ENCODE results near the gene DNAH6.

DNA sequence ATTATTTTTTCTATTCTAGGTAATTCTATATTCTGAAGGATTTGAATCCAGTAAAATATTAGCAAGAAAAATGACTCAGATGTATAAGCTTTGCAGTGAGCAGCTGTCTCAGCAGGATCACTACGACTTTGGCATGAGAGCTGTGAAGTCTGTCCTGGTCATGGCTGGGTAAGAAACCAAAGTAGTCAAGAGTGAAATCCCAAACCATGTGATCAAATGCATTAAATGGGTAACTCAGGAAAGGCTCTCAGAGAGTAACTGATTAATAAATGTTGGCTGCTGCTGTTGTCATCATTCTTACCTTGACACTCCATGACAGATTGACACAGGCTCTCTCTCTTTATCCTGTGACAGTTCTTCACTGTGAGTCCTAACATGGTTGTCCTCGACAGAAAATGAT is 124.1 kb downstream of the DNAH6 start:
- TF ChIP-seq, protein P1, sequence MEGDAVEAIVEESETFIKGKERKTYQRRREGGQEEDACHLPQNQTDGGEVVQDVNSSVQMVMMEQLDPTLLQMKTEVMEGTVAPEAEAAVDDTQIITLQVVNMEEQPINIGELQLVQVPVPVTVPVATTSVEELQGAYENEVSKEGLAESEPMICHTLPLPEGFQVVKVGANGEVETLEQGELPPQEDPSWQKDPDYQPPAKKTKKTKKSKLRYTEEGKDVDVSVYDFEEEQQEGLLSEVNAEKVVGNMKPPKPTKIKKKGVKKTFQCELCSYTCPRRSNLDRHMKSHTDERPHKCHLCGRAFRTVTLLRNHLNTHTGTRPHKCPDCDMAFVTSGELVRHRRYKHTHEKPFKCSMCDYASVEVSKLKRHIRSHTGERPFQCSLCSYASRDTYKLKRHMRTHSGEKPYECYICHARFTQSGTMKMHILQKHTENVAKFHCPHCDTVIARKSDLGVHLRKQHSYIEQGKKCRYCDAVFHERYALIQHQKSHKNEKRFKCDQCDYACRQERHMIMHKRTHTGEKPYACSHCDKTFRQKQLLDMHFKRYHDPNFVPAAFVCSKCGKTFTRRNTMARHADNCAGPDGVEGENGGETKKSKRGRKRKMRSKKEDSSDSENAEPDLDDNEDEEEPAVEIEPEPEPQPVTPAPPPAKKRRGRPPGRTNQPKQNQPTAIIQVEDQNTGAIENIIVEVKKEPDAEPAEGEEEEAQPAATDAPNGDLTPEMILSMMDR (conservative IDR thresholded peaks at IDR 0.05; ENCODE audit: low read depth, low read length), result no peak
- TF ChIP-seq EZH2 (IDR thresholded peaks at IDR 0.05; ENCODE audit: borderline replicate concordance, low read depth, low read length, poor library complexity, severe bottlenecking), result no peak
